ENCODE measurements around the gene ELMO2.

GRCh38 chr20:46325789-46326188 lies 80.6 kb downstream of the ELMO2 start:
- TF ChIP-seq YY1 (IDR thresholded peaks at IDR 0.05; ENCODE audit: low read depth) = no peak
- TF ChIP-seq TCF12 (IDR thresholded peaks at IDR 0.05; ENCODE audit: low read depth) = no peak
- TF ChIP-seq MAX (IDR thresholded peaks at IDR 0.05) = no peak
- TF ChIP-seq EGR1 (IDR thresholded peaks at IDR 0.05) = no peak
- TF ChIP-seq, protein P1, sequence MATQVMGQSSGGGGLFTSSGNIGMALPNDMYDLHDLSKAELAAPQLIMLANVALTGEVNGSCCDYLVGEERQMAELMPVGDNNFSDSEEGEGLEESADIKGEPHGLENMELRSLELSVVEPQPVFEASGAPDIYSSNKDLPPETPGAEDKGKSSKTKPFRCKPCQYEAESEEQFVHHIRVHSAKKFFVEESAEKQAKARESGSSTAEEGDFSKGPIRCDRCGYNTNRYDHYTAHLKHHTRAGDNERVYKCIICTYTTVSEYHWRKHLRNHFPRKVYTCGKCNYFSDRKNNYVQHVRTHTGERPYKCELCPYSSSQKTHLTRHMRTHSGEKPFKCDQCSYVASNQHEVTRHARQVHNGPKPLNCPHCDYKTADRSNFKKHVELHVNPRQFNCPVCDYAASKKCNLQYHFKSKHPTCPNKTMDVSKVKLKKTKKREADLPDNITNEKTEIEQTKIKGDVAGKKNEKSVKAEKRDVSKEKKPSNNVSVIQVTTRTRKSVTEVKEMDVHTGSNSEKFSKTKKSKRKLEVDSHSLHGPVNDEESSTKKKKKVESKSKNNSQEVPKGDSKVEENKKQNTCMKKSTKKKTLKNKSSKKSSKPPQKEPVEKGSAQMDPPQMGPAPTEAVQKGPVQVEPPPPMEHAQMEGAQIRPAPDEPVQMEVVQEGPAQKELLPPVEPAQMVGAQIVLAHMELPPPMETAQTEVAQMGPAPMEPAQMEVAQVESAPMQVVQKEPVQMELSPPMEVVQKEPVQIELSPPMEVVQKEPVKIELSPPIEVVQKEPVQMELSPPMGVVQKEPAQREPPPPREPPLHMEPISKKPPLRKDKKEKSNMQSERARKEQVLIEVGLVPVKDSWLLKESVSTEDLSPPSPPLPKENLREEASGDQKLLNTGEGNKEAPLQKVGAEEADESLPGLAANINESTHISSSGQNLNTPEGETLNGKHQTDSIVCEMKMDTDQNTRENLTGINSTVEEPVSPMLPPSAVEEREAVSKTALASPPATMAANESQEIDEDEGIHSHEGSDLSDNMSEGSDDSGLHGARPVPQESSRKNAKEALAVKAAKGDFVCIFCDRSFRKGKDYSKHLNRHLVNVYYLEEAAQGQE (IDR thresholded peaks at IDR 0.05; ENCODE audit: low read depth) = no peak
- TF ChIP-seq CREB1 (IDR thresholded peaks at IDR 0.05; ENCODE audit: low read depth) = no peak
- no peak for TF ChIP-seq EP300 (IDR thresholded peaks at IDR 0.05; ENCODE audit: borderline replicate concordance)
- TF ChIP-seq CEBPB (IDR thresholded peaks at IDR 0.05) = no peak
- TF ChIP-seq TEAD4 (IDR thresholded peaks at IDR 0.05) = no peak

Data from Ishikawa (cell line).